SK-N-SH (cell line): Measurements from ENCODE around the gene PKNOX2.

Experiments used
- CTCF ChIP-seq: fragments of 200-600 bp; sonication (generic); IDR thresholded peaks from 2 replicates; pipeline ENCODE4 v1.6.1; 2017; ENCODE audit warnings: antibody characterized with exemption, mild to moderate bottlenecking, moderate library complexity
- EP300 ChIP-seq, 2 experiments: IDR thresholded peaks; 2 replicates each; pipeline versions ENCODE4 v1.4.0 to v1.6.1; 2012; ENCODE audit warnings: borderline replicate concordance in 1 of 2, low read depth in 1 of 2, low read length in 1 of 2
- EZH2phosphoT487 ChIP-seq: fragments of 200-600 bp; sonication (generic); IDR thresholded peaks from 2 replicates; pipeline ENCODE4 v1.6.1; 2017; ENCODE audit warnings: low read depth, mixed run types, mild to moderate bottlenecking, antibody characterized with exemption, moderate library complexity, borderline replicate concordance
- GABPA ChIP-seq: IDR thresholded peaks from 2 replicates; pipeline ENCODE4 v1.4.0; 2012; ENCODE audit warnings: low read depth, mild to moderate bottlenecking
- JUND ChIP-seq: IDR thresholded peaks from 2 replicates; pipeline ENCODE4 v1.4.0; 2012
- NRF1 ChIP-seq: IDR thresholded peaks from 2 replicates; pipeline ENCODE4 v1.6.1; 2012; ENCODE audit warnings: low read depth, mild to moderate bottlenecking, low read length
- POLR2AphosphoS5 ChIP-seq: IDR thresholded peaks from 2 replicates; pipeline ENCODE4 v1.6.1; 2012; ENCODE audit warnings: low read depth, low read length

- no peak for TF ChIP-seq POLR2AphosphoS5
- TF ChIP-seq EP300 (IDR thresholded peaks at IDR 0.05; ENCODE audit: borderline replicate concordance in 1 of 2, low read depth in 1 of 2, low read length in 1 of 2), result no peak
- no peak for TF ChIP-seq CTCF
- TF ChIP-seq JUND, result no peak
- TF ChIP-seq GABPA, result no peak
- no peak for TF ChIP-seq EZH2phosphoT487
- TF ChIP-seq NRF1, result no peak
Observed at GRCh38 chr11:125376117-125376516, 211.6 kb downstream of the PKNOX2 start.
